Astrocyte of the cerebellum (primary cell): ENCODE results near the gene VSTM1.

ENCODE experiments used
- DNase-seq: peaks from one replicate; pipeline ENCODE4 v3.0.0-alpha.2; 2011; ENCODE audit warnings: low read depth
- H3K4me3 ChIP-seq: 2 replicates; pipeline ENCODE4 v1.5.1; 2011; ENCODE audit warnings: mild to moderate bottlenecking, low read depth, low read length, moderate library complexity
- in situ Hi-C: cut with HindIII; loops from 2 replicates; pipeline ENCODE4 v1.10.0; 2017; ENCODE audit warnings: low sequenced_read_pairs
- TF ChIP-seq, protein P1 (sequence below): IDR thresholded peaks from 2 replicates; pipeline ENCODE4 v1.5.1; 2012; ENCODE audit warnings: low read length, low read depth, moderate library complexity, mild to moderate bottlenecking; ENCODE audit errors: missing control alignments

The VSTM1 gene

GRCh38 chr19:54001496-54001895 lies 62.2 kb downstream of the VSTM1 start:
- in situ Hi-C loops: no loop called here
- DNase-seq: no peak
- H3K4me3 ChIP-seq: no peak overlapping the region
- TF ChIP-seq, protein P1, sequence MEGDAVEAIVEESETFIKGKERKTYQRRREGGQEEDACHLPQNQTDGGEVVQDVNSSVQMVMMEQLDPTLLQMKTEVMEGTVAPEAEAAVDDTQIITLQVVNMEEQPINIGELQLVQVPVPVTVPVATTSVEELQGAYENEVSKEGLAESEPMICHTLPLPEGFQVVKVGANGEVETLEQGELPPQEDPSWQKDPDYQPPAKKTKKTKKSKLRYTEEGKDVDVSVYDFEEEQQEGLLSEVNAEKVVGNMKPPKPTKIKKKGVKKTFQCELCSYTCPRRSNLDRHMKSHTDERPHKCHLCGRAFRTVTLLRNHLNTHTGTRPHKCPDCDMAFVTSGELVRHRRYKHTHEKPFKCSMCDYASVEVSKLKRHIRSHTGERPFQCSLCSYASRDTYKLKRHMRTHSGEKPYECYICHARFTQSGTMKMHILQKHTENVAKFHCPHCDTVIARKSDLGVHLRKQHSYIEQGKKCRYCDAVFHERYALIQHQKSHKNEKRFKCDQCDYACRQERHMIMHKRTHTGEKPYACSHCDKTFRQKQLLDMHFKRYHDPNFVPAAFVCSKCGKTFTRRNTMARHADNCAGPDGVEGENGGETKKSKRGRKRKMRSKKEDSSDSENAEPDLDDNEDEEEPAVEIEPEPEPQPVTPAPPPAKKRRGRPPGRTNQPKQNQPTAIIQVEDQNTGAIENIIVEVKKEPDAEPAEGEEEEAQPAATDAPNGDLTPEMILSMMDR: no peak

- TF ChIP-seq, protein P1: no peak
- no peak for DNase-seq
- in situ Hi-C loops: no loop called here
- no peak overlapping the region for H3K4me3 ChIP-seq
Measured at GRCh38 chr19:53999694-54000093, 64.0 kb downstream of the VSTM1 start.

DNA sequence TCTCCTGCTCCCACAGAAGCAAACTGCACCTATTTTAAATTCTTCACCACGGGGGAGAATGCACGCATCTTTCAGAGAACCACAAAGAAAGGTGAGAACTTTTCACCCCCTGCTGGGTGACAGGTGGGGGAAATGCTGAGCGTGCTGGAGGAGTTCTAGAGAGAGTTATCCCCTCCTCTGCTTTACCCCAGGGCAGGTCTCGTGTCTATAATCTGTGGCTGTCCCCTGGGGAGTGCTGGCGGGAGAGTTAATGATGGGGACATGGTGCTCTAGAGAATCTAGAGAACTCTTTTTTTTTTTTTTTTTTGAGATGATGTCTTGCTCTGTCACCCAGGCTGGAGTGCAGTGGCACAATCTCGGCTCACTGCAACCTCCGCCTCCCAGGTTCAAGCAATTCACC lies 65.5 kb downstream of the VSTM1 start:
- in situ Hi-C loops: no loop called here
- no peak for DNase-seq
- TF ChIP-seq, protein P1: no peak
- no peak overlapping the region for H3K4me3 ChIP-seq

- TF ChIP-seq, protein P1: no peak
- H3K4me3 ChIP-seq: no peak overlapping the region
- in situ Hi-C loops: no loop called here
- no peak for DNase-seq
Measured at GRCh38 chr19:53994811-53995210, 68.9 kb downstream of the VSTM1 start.

GRCh38 chr19:53993448-53993847 lies 70.2 kb downstream of the VSTM1 start:
- H3K4me3 ChIP-seq: no peak overlapping the region
- no peak for DNase-seq
- TF ChIP-seq, protein P1: no peak
- in situ Hi-C loops: no loop called here

DNA sequence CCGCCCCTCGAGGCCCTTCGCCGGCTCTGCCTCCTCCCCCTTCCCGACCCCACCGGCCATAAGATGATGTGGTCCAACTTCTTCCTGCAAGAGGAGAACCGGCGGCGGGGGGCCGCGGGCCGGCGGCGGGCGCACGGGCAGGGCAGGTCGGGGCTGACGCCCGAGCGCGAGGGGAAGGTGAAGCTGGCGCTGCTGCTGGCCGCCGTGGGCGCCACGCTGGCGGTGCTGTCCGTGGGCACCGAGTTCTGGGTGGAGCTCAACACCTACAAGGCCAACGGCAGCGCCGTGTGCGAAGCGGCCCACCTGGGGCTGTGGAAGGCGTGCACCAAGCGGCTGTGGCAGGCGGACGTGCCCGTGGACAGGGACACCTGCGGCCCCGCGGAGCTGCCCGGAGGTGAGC lies 70.9 kb downstream of the VSTM1 start:
- TF ChIP-seq, protein P1: no peak
- no peak for DNase-seq
- in situ Hi-C loops: no loop called here
- H3K4me3 ChIP-seq: no peak overlapping the region

DNA sequence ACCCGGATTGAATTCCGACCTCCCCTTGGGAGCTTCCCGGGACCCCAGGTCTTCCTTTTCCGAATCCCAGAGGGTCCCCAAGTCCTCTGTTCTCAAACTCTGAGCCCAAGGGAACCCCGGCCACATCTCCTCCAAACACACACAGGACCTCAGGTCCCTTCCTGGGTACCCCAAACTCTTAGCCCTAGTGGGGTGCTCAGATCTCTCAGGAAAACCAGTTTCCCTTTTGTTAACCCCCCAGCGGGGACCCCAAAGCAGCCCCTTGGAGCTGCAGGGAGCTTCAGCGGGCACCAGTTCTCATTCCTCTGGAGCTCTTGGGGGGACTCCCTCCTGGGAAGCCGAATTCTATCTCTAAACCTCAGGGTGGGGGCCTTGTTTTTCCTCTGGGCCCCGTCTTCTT lies 71.5 kb downstream of the VSTM1 start:
- H3K4me3 ChIP-seq: no peak overlapping the region
- TF ChIP-seq, protein P1: no peak
- in situ Hi-C loops: no loop called here
- DNase-seq: no peak
